GM18498 (cell line): ENCODE data around the gene CLDN20.
"Not testable (repeated sequence)": the region's sequence is repeated elsewhere in the genome, so short reads cannot be mapped to it uniquely, and the experiment has no call there.

Experiments
- ATAC-seq: cut with Tn5 transposase; IDR thresholded peaks from one replicate; pipeline ENCODE4 v1.9.1; 2021; ENCODE audit warnings: mild to moderate bottlenecking, moderate library complexity; ENCODE audit not compliant: unreplicated experiment

The CLDN20 gene

DNA sequence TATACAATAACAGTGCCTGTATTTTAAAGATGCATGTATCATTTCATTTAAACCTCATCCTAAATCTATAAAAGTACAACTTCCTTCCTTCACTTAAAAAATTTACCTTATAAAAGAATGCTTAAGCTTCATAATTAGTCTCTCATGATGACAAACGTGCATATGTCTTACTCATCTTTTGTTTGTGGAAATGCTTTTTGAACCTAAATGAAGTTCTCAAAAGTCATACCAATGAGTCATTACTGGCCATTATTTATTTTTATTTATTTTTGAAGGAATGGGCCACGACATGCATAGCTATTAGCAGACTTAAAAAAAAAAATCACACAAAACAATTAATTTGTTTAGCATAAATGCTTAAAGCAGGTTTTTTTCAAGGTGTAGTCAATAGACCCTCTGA is 46.8 kb downstream of the CLDN20 start:
- no peak for ATAC-seq

- no peak for ATAC-seq
Observed at GRCh38 chr6:155311086-155311485, 47.3 kb downstream of the CLDN20 start.

- ATAC-seq: no peak
Observed at GRCh38 chr6:155311583-155311982, 47.8 kb downstream of the CLDN20 start.

GRCh38 chr6:155312950-155313349 is 49.1 kb downstream of the CLDN20 start:
- ATAC-seq: not testable (repeated sequence)

DNA sequence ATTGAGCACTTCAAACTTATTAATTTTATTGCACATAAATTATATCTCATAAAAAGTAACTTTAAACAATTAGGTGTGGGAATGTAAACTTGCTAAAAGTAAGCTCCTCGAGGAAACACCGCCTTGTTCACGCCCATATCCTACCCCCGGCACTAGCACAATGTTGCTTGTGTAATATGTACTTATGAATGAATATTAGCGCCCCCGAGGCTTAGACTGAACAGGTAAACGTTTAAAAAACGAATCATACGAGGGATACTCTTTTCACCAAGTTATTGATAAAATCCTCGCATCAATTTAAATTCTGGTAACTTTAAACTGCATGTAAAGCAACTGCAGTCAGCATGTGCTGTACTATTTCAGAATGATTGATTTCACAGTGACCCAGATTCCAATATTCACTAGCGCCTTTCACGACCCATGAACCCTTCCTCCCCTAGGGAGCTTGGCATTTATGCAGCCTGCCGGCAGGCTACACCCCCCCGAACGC is 49.8 kb downstream of the CLDN20 start:
- peak; percentile 14 for ATAC-seq

DNA sequence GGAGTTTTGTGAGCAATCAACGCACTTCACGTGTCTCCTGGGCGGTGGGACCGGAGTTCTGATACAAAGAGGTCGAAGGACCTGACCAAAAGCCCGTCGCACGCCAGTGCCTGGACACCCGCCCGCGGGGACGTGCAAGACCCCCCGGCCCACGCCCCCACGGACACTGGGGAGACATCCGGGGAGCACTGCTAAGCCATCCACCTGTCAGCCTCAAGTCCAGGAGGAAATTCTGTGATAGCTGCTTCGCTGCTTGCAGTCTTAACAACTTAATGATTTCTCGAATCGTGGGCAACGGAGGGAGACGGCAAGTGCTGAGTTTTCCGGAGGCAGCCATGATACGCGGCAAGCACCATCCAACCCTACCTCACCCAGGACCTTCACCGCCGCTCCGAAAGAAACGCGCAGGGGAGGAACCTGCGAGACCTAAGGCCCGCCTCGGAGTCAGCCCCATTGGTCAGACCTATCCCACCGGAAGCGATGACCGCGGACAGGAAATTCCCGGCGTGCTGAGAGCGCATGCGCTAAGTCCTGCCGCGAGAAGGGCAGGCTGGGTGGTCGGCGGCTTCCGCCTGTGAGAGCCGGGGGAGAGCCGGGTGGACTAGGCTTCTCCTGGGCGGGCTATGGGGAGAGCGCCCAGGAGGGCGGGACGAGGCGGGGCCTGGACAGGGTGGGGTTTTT is 50.4 kb downstream of the CLDN20 start, which contains the start of gene TFB1M:
Gene TFB1M, minus strand, starts transcription at position 393 of the 681 bp plus-strand sequence. Its CDS starts 56 bp downstream, at position 337.
- ATAC-seq: peak; percentile 96

GRCh38 chr6:155314773-155315515 is 51.1 kb downstream of the CLDN20 start:
- peak; percentile 52 for ATAC-seq

- no peak for ATAC-seq
Observed at GRCh38 chr6:155315516-155315871, 51.7 kb downstream of the CLDN20 start.

- no peak for ATAC-seq
Observed at GRCh38 chr6:155316419-155316818, 52.6 kb downstream of the CLDN20 start.

- no peak for ATAC-seq
Observed at GRCh38 chr6:155317186-155317585, 53.4 kb downstream of the CLDN20 start.

- ATAC-seq: peak; percentile 38
Observed at GRCh38 chr6:155319902-155320301, 56.1 kb downstream of the CLDN20 start.

GRCh38 chr6:155324172-155324571 is 60.4 kb downstream of the CLDN20 start:
- ATAC-seq: no peak

GRCh38 chr6:155324993-155325392 is 61.2 kb downstream of the CLDN20 start:
- no peak for ATAC-seq

DNA sequence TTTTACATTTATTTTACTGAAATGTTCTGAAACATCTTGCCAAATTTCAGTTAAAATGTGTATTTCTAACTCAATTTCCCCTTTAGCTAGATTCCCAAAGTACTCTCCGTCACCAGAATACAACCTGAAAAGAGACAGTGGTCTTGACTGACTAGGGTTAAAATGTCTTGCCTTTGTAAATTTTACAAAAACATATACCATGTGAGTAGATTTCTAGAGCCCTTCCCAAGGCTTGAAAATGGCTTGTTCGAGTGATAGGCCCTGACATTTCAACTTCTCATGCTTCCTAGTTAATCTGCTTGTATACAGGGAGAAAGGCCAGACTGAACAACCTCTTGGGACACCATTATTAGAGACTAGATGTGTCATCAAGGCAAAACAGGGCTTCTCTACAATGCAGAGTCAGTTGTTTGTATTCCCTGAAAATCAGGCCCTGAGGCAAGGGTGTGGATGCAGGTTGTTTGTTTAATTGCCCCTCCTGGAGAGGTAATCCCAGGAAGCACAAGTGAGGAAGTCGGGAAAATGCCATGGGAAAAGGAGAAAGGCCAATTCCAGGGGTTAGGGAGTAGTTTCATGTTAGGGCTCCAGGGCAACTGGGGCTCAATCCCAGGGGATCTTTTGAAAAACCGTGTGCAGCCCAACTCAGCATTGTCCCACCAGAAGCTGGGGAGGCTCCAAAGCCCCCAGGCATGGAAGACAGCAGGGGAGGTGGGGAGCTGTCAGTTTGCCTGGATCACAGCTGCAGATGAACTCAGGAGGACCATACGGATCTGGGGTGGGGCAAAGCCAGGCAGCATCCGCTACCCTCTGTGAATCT is 62.1 kb downstream of the CLDN20 start:
- no peak for ATAC-seq
